CD4-positive, alpha-beta T cell (primary cell): ENCODE data around the gene FBLN1. TPM values are rescaled to one million over a fixed set of nuclear protein-coding genes. Genes with fewer than 3 reads are reported as not detected.

Source experiments
- ATAC-seq: fragments of 200-7000 bp; cut with Tn5 transposase; one replicate; pipeline ENCODE4 v1.10.0; 2022; ENCODE audit warnings: mild to moderate bottlenecking; ENCODE audit not compliant: poor library complexity
- CTCF ChIA-PET: fragments of 350-600 bp; sonication (Branson Sonifier 250); formaldehyde crosslinking; loops from one replicate; lab custom pipeline; 2021; ENCODE audit warnings: antibody characterized with exemption, inconsistent platforms; lab: Charles Lee
- POLR2A ChIA-PET: fragments of 350-600 bp; sonication (Branson Sonifier 250); formaldehyde crosslinking; loops from one replicate; lab custom pipeline; 2021; ENCODE audit warnings: antibody characterized with exemption, inconsistent platforms; lab: Charles Lee
- DNase-seq, 14 experiments: peaks; one replicate each; pipeline ENCODE4 v3.0.0-alpha.2; 2013 to 2020; ENCODE audit warnings: mixed read lengths in 2 of 14
- H3K27ac ChIP-seq, 2 donors: one replicate each; pipeline versions ENCODE4 v1.5.1 to v1.7.0; 2013; ENCODE audit warnings: low read length in 2 of 2, low read depth in 1 of 2, mild to moderate bottlenecking in 1 of 2
- H3K27me3 ChIP-seq, 2 experiments: 1 replicate in 1 of 2; 2 replicates in 1 of 2; pipeline versions ENCODE4 v1.6.1 to v1.7.0; 2013; ENCODE audit warnings: low read length in 2 of 2, control low read depth in 1 of 2, mild to moderate bottlenecking in 1 of 2, moderate library complexity in 1 of 2; ENCODE audit not compliant: insufficient read depth in 2 of 2, control insufficient read depth in 1 of 2
- H3K36me3 ChIP-seq: one replicate; pipeline ENCODE4 v1.6.1; 2013; ENCODE audit warnings: low read length, control low read depth; ENCODE audit not compliant: insufficient read depth
- H3K4me1 ChIP-seq: one replicate; pipeline ENCODE4 v1.6.1; 2013; ENCODE audit warnings: low read length, control low read depth; ENCODE audit not compliant: insufficient read depth
- H3K4me3 ChIP-seq: one replicate; pipeline ENCODE4 v1.5.1; 2013; ENCODE audit warnings: mild to moderate bottlenecking, low read length, moderate library complexity
- H3K9me3 ChIP-seq, 2 experiments: 1 replicate in 1 of 2; 2 replicates in 1 of 2; pipeline versions ENCODE4 v1.6.1 to v1.7.0; 2013; ENCODE audit warnings: low read length in 2 of 2, mild to moderate bottlenecking in 2 of 2, control low read depth in 1 of 2, moderate library complexity in 1 of 2; ENCODE audit not compliant: control insufficient read depth in 1 of 2, insufficient read depth in 1 of 2
- H3K27ac Mint-ChIP-seq: one replicate; pipeline ENCODE4 v1.8.0; 2020; ENCODE audit warnings: mixed read lengths
- H3K27me3 Mint-ChIP-seq: one replicate; pipeline ENCODE4 v1.8.0; 2021; ENCODE audit warnings: mixed read lengths
- H3K36me3 Mint-ChIP-seq: one replicate; pipeline ENCODE4 v1.8.0; 2021; ENCODE audit warnings: low read depth, mixed read lengths
- H3K4me1 Mint-ChIP-seq: one replicate; pipeline ENCODE4 v1.8.0; 2021; ENCODE audit warnings: low read depth, mixed read lengths
- H3K4me3 Mint-ChIP-seq: one replicate; pipeline ENCODE4 v1.8.0; 2020; ENCODE audit warnings: mild to moderate bottlenecking, mixed read lengths
- H3K9me3 Mint-ChIP-seq: one replicate; pipeline ENCODE4 v1.8.0; 2020; ENCODE audit warnings: mixed read lengths
- intact Hi-C, 2 experiments: fragments of 100-400 bp; cut with DNase I in 1 of 2; cut with micrococcal nuclease in 1 of 2; formaldehyde crosslinking; loops; one replicate each; pipeline versions ENCODE4 v1.15.1 to v1.9.0; 2023 to 2025; cut with DNase I, micrococcal nuclease
- total RNA-seq, 174 experiments: library from RNA in 2 of 174; stranded (reverse) in 2 of 174; gene quantifications; one replicate each; pipeline ENCODE4 v1.2.3 and lab custom pipeline; 2021 to 2026
- TF ChIP-seq, protein P1 (sequence below): fragments of 200-600 bp; IDR thresholded peaks from one replicate; pipeline ENCODE4 v1.8.0; 2022; ENCODE audit warnings: antibody characterized with exemption, mild to moderate bottlenecking

Gene FBLN1
- total RNA-seq, 2 experiments from 2014 or later, result not detected

- POLR2A ChIA-PET, result no interaction called here
- H3K4me1 Mint-ChIP-seq, result no peaks in the 10 kb centered on the region
- H3K4me3 Mint-ChIP-seq, result no peak overlapping the region
- Histone ChIP-seq H3K4me1 (peaks cover 7% of the 10 kb centered on the region), H3K27me3 (no peaks in the 10 kb centered on the region), H3K27ac (no peak overlapping the region), H3K36me3 (no peaks in the 10 kb centered on the region), H3K9me3 (no peaks in the 10 kb centered on the region), H3K4me3 (no peak overlapping the region)
- ATAC-seq (no peak), DNase-seq (no peak)
- CTCF ChIA-PET, result no interaction called here
- no peak overlapping the region for H3K27ac Mint-ChIP-seq
- H3K27me3 Mint-ChIP-seq, result no peaks in the 10 kb centered on the region
- no peaks in the 10 kb centered on the region for H3K36me3 Mint-ChIP-seq
- intact Hi-C loops, result no loop called here
- TF ChIP-seq, protein P1, sequence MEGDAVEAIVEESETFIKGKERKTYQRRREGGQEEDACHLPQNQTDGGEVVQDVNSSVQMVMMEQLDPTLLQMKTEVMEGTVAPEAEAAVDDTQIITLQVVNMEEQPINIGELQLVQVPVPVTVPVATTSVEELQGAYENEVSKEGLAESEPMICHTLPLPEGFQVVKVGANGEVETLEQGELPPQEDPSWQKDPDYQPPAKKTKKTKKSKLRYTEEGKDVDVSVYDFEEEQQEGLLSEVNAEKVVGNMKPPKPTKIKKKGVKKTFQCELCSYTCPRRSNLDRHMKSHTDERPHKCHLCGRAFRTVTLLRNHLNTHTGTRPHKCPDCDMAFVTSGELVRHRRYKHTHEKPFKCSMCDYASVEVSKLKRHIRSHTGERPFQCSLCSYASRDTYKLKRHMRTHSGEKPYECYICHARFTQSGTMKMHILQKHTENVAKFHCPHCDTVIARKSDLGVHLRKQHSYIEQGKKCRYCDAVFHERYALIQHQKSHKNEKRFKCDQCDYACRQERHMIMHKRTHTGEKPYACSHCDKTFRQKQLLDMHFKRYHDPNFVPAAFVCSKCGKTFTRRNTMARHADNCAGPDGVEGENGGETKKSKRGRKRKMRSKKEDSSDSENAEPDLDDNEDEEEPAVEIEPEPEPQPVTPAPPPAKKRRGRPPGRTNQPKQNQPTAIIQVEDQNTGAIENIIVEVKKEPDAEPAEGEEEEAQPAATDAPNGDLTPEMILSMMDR, result no peak
- H3K9me3 Mint-ChIP-seq, result peaks cover 4% of the 10 kb centered on the region
Observed at GRCh38 chr22:45615364-45615763, 112.7 kb downstream of the FBLN1 start.

DNA sequence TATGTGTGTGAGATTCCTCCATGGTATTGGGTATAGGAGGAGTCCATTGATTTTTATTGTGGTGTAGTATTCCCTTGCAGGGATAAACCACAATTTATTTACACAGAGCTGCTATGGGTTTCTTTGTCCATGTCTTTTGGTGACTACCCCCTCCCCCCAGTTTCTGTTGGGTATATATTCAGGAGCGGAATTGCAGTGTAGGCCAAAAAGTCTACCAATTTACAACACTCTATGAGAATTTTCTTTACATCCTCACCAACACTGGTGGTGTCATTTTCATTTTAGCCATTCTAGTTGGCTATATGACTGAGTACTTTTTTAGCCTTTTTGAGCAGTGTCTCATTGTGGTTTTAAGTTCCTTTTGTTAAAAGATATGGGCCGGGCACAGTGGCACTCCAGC is 113.7 kb downstream of the FBLN1 start:
- no peaks in the 10 kb centered on the region for H3K9me3 ChIP-seq
- intact Hi-C loops, result no loop called here
- Mint-ChIP-seq H3K4me3 (no peak overlapping the region), H3K27me3 (no peaks in the 10 kb centered on the region), H3K9me3 (peaks cover 4% of the 10 kb centered on the region), H3K36me3 (no peaks in the 10 kb centered on the region), H3K27ac (no peak overlapping the region), H3K4me1 (no peaks in the 10 kb centered on the region)
- no peaks in the 10 kb centered on the region for H3K36me3 ChIP-seq
- ATAC-seq (no peak), DNase-seq (no peak)
- ChIA-PET POLR2A (no interaction called here), CTCF (no interaction called here)
- H3K4me3 ChIP-seq, result no peak overlapping the region
- TF ChIP-seq, protein P1, result no peak
- H3K27me3 ChIP-seq, result no peaks in the 10 kb centered on the region
- H3K27ac ChIP-seq, result no peak overlapping the region
- peaks cover 7% of the 10 kb centered on the region for H3K4me1 ChIP-seq

DNA sequence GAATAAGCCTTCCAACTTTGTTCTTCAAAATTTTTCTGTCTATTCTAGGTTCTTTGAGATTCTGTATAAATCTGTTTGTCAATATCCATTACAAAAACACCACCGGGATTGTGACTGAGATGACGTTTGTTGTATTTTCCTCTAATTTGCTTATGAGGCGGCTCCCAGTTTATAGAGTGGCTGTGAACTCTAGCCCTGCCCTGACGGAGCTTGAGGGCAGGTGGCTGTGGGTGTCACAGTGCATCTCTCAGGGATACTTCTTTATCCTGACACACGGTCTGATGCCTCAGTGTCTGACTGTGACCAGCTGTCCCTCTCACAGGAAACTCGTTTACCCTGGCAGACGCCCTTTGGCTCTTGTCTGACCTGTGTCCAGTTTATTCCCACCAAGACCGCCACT is 115.3 kb downstream of the FBLN1 start:
- no peaks in the 10 kb centered on the region for H3K27me3 ChIP-seq
- Mint-ChIP-seq H3K9me3 (peaks cover 4% of the 10 kb centered on the region), H3K27ac (no peak overlapping the region), H3K27me3 (no peaks in the 10 kb centered on the region), H3K36me3 (no peaks in the 10 kb centered on the region), H3K4me1 (no peaks in the 10 kb centered on the region), H3K4me3 (no peak overlapping the region)
- CTCF ChIA-PET, result no interaction called here
- DNase-seq (no peak), ATAC-seq (no peak)
- intact Hi-C loops, result no loop called here
- POLR2A ChIA-PET, result no interaction called here
- TF ChIP-seq, protein P1, result no peak
- no peak overlapping the region for H3K4me3 ChIP-seq
- no peak overlapping the region for H3K27ac ChIP-seq
- H3K36me3 ChIP-seq, result no peaks in the 10 kb centered on the region
- H3K9me3 ChIP-seq, result no peaks in the 10 kb centered on the region
- H3K4me1 ChIP-seq, result peaks cover 6% of the 10 kb centered on the region
